Stromal cell of bone marrow (primary cell): Measurements from ENCODE around the gene BMX.

Experiments
- DNase-seq: peaks from one replicate; pipeline ENCODE4 v3.0.0-alpha.2; 2012; ENCODE audit warnings: low read depth

The BMX gene

GRCh38 chrX:15570145-15570544 lies 69.5 kb downstream of the BMX start:
- DNase-seq, result no peak

DNA sequence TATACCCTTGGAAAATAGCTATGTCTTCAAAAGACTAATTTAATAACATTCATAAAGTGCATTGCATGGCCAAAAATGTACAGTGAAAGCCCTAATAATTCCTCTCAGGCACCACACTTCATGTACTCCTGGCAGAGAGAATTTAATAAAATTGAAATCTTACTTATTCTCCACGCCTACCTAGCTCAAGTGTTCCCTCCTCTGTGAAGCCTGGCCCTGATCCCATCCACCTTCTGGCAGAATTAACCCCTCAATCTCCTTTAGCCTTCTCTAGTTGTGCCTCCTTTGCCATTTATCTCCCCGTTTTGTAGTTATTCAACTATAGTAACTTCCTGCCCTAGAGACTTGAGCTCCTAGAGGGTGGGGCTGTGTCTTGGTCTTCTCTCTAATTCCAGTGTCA lies 73.4 kb downstream of the BMX start:
- DNase-seq, result no peak

GRCh38 chrX:15576019-15576418 lies 75.4 kb downstream of the BMX start:
- DNase-seq, result peak; percentile 2

DNA sequence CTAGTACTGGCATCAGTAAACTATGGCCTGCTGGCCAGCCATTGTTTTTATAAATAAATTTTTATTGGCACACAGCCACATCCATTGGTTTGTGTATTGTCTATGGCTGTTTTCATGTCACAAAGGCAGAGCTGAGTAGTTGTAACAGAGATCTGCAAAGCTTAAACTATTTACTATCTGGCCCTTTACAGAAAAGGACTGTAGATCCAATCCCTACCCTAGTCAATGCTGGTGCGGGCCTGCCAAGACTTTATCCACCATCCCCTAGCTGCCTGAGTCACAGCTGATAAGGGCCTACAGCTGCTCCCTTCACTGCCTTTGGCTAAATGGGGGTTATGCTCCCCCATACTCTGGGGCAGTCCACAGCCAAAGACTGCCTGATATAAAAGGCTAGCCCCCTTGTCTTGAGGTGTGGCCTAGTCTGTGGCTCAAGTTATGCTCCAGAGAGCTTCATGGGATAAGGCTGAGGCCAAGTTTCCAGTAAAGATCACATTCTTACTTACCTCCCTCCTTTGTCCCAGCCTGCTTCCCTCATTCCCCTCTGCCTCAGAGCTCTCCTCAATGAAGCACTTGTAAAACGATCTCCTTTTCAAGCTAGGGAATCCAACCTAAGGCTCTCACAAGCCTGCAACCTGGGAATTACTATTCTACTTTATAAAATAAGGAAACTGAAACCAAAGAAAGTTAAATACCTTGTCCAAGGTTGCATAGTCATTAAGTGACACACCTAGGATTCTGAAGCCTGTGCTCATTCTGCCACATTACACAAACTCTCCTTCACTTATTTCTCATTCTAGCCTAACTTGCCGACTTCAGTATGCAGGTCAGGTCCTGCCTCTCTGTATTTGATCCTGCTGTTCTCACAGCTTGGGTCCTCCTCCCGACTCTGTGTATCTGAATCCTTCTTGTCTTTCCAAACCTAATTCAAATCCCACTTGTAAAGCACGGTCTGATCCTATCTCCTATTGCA lies 79.5 kb downstream of the BMX start:
- DNase-seq, result no peak

- DNase-seq, result no peak
Observed at GRCh38 chrX:15594371-15594770, 93.8 kb downstream of the BMX start.

DNA sequence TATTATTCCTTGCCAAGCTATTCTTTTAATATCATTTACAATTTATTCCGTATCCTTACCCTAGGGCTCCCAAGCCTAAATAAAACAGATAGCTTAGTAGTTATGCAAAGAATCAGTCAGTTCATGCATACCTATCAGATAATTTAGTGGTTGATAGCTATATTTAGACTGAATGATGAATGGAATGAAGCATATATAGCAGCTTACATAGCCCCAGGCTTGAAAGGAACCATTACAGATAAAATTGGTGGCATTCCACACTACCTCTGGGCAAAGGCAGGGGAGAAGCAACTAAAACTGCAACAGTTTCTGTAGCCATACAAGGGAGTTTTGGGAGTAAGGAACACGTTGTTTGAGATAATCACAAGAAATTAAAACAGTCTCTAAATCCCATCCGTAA lies 97.4 kb downstream of the BMX start:
- DNase-seq, result no peak

- DNase-seq, result no peak
Observed at GRCh38 chrX:15599461-15599860, 98.9 kb downstream of the BMX start.

DNA sequence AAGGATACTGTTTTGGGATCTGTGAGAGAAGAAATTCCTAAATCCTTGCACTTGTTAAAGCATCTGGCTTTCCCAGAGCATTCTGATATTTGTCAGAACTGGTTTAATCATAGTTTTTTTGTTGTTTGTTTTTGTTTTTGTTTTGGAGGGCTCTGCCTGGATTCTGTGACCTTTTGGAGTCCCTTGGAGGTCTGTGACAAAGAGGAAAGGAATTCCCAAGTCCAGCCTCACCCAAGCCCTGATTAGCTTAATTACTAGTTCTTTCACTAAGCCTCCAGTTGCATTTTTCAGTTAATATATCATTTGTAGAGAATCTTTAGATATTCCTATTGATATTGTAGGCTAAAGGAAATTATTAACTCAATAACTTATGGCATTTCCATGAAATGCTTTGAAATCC lies 99.4 kb downstream of the BMX start:
- no peak for DNase-seq

DNA sequence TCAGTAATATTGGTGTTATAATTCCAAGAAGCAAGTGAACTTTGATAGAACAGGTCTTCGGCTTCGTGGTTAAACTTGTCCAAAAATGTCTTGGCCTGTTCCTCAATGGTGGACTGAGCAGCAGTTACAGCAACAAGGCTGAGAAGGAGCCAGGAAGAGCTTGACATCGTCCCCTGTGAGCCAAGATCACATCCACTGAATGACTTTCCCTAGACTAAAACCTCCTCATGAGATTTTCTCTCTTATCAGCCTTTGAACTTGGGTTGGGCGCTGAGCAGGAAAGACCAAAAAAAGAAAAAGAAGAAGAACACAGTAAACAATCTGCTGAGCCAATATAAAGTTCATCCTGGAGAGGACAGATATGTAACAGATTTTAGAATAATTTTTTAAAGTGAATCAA lies 100.1 kb downstream of the BMX start, which contains the start of gene ACE2:
Gene ACE2 (minus strand): TSS at position 216 of the 400 bp plus-strand sequence. CDS start 49 bp downstream, at position 167.
- DNase-seq, result no peak

- no peak for DNase-seq
Observed at GRCh38 chrX:15601932-15602331, 101.3 kb downstream of the BMX start.

GRCh38 chrX:15602761-15603160 lies 102.2 kb downstream of the BMX start:
- DNase-seq, result no peak

- DNase-seq, result no peak
Observed at GRCh38 chrX:15605226-15605625, 104.6 kb downstream of the BMX start.
